GM21390 (cell line): ENCODE measurements around the gene ALS2CL.

Experiments used
- ATAC-seq: cut with Tn5 transposase; IDR thresholded peaks from one replicate; pipeline ENCODE4 v1.9.1; 2021; ENCODE audit not compliant: unreplicated experiment

ALS2CL gene

DNA sequence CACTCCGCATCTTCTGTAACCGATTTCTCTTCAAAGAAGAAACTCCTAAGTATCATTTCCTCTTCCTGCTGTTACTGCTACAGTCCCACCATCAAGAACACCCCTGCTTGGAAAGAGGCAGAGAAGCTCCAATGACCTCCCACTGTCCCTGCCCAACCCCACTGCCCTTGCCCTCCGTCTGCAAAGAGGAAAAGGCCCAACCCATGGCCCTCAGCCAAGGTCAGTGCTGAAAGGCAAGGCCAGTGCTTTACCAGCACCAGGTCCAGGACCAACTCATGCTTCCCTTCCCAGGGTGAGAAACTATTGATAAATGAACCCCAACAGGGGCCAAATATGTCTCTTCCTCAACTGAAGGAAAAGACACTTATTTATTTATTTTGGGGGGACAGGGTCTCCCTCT is 58.6 kb downstream of the ALS2CL start:
- ATAC-seq = no peak

DNA sequence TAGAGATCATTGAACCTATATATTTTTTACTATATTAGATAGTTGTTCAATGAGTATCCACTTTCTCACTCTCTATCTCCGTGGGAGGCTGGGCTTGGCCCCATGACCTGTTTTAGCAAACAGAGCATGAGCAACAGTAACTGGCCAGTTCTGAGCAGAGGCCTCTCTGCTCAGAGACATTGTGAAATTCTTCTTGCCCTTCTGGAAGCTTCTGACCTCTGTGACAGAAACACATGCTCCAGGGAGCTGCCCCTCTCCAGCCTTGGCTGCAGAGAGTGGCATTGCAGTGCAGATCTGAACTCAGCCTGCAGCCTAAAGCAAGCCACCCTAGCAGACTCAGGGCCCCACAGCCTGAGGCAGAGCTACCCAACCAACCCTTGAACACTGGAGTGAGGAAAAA is 60.7 kb downstream of the ALS2CL start:
- no peak for ATAC-seq

DNA sequence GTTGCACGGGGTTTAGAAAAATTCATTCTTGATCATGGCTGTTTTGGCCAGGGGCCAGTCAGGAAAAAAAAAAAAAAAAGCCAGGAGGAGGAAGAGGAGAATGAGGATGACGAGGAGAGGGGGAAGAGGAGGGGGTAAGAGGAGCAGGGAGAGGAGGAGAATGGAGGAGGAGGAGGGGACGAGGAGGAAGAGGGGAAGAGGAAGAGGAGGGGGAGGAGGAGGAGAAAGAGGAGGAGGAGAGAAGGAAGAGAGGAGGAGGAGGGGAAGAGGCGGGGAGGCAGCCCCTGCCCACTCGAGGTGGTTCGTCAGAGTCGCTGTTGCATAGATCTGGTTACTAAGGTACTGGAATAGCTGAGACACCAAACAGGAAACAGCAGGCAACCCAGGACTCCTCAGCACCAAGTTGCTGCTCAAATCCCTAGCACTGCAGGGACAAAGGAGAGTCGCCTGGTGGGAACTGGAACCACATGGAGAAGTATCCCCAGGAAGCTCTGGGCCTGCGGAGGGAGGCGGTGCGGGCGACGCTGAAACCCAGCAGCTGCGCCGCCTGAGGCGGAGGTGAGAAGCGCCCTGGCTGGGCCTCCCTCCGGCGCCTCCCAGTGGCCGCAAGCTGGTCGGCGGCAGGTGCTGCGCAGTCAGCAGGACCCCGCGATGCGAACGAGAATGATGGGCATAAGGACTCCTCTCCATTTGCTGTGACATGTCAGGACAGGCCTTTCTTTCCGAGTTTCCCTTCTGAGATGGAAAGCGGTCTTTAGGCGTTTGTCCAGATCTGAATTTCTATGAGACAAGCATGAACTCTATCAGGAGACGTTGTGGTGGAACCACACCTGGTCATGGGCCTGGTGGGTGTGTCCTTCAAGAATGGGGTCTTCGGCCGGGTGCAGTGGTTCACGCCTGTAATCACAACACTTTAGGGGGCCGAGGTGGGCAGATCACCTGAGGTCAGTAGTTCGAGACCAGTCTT is 63.6 kb downstream of the ALS2CL start:
- peak; percentile 91 for ATAC-seq

DNA sequence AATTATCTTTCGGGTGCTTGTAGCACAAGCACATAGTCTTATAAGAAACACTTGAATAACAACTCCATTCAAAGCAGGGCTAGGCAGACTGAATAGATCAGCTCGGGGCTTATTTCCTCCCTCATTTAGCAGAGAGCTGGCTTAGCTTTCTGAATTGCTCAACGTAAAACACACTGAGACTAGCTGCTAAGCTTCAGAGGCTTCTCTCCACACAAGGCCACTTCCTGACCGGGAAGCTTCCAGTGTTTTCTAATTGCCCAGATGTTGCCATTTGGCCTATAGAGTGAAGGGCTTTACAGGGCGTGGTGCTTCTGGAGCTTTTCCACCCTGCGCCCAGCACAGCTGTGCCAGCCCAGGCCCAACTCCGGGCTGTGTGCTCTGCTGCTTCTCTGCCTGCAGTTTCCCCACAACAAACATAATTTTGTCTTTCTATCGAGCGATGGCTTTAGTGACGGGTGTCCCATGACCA is 64.5 kb downstream of the ALS2CL start:
- ATAC-seq = no peak

DNA sequence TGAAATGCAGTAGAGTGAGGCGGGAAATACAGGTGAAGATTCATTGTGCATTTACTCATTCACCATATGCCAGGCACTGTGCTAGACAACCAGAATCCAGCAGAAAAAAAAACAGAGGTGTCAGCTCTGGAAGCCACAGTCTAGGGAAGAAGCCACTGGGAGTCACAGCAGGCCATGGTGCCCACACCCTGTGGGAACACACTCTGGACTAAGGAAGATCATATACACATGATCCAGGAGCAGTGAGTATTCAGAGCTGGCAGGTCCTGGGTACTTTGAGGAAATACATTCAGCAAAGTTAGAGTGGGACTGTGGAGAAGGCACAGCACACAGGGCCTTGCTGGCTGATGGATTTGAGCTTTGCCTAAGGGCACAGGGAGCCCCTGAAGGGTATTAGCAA is 66.4 kb downstream of the ALS2CL start:
- ATAC-seq = no peak

DNA sequence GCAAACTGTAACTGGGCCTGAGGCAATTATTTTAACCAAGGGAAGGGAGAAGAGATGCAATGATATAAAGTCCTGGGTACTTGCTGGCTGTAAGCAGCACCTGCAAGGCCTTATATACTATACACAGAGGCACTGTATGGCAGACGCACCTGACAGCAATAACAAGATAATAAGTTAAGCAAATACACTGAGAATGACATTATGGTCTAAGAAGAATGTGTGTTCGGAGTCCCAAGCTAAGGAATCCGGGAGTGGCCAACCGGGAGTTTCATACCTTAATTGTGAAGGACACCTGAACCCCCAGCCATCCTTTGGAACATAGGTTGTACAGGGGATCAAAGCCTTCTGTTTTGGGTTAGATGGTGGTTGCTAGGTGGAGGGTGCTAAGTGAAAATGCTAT is 67.4 kb downstream of the ALS2CL start:
- ATAC-seq = no peak

DNA sequence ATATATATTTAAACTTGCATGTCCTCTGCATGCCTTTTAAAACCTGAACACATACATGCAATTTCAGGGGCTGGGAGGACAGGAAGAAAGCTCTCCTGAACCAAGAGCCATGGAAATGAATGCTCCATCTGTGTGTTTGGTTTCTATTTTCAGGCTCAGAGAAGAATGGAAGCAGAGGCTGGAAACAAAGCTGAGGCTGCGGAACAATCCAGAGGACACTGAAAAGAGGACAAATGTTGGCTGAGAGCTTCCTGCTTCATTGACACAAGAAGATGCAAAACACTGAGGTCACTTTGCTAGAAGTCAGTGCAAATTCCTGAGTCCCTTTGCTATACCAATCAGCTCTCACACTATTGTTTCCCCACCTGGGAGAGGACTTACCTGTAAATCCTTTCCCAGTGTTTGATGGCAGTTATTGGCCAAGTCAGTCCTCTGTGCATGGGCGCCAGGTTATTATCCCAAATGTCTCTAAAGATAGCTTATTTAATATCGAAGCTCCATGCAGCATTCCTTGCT is 68.4 kb downstream of the ALS2CL start:
- no peak for ATAC-seq

DNA sequence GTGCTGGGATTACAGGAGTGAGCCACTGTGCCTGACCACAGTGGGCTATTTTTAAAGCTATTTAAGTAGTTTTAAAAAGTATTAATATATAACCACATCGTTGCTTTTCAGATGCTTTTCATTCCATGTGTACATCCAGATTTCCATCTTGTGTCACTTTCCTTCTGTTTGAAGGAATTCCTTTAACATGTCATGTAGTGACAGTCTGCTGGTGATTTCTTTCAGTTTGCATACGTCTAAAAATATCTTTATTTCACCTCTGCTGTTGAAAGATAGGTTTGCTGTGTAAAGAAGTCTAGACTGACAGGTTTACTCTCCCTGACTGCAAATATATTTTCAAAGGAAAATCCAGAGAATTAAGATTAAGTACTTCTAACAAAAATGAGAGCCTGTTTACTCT is 68.9 kb downstream of the ALS2CL start:
- ATAC-seq = no peak

DNA sequence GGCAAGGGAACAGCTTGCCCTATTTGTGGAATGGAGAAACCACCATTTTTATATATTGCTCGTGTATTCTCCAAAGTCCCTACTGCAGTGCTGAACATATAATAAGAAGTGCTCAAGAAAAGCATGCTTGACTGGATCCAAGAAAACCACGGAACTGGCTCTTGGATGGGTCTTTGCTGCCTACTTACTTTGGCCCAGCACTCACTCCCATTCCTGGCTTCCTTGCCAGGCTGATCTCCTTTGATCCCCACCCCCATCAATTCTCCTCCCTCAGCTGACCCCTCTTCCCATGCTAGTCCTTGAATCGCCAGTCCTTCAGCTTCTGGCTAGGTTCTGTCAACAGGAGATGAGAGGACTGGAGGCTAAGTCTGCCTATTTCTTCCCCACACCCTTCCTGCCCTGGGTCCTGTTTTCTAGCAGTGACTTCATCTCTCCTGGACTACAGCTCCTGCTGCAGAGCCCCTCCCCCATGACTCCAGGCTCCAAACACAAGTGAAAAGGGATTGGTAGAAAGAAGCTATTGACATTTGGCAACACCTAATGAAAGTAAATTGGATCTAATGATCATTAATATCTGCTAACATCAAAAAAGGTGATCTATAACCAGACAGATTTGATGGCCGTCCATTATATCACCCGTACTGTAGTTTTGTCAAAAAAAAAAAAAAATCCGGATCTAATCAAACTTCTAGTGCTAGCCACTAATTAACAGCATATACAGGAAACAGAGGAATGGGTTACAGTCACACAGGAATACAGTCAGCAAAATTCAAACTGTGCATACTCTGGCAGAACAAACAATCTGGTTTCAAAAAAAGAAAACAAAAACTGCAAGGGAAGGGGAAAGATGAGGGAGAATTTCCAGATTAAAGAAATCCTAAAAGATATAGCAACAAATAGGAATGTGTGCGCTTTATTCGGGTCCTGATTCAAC is 73.4 kb downstream of the ALS2CL start:
- ATAC-seq = no peak
